ENCODE measurements around the gene NBAS.

- TF ChIP-seq CTCF (IDR thresholded peaks at IDR 0.05; ENCODE audit: insufficient read depth, low read length, poor library complexity, severe bottlenecking) (no peak), EZH2phosphoT487 (conservative IDR thresholded peaks at IDR 0.05; ENCODE audit: low read length) (no peak)
These were observed 18.1 kb downstream of the NBAS start for GRCh38 chr2:15543053-15543452.

All from SU-DHL-6 (cell line).